HG02970 (cell line): ENCODE measurements around the gene PTCD2.

Experiments
- ATAC-seq: cut with Tn5 transposase; IDR thresholded peaks from one replicate; pipeline ENCODE4 v1.9.1; 2021; ENCODE audit warnings: mild to moderate bottlenecking, moderate library complexity, moderate number of reproducible peaks; ENCODE audit not compliant: unreplicated experiment, low FRiP score

Gene PTCD2

DNA sequence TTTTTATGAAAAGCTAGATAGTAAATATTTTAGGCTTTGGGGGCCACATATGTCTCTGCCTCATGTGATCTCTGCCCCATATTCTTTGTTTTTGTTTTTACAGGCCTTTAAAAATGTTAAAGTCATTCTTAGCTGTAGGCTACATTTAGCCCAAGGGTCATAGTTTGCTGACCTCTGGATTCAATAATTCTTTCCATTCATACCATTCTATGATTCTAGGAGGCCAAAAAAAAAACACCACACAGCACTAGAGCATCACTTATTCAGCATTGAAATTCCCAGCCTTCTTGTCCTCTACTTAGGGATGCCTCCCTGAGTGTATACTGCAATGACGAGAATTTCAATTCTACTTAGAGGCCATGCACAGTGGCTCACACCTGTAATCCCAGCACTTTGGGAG is 17.0 kb downstream of the PTCD2 start:
- ATAC-seq = no peak

GRCh38 chr5:72338689-72339209 is 18.6 kb downstream of the PTCD2 start:
- no peak for ATAC-seq

DNA sequence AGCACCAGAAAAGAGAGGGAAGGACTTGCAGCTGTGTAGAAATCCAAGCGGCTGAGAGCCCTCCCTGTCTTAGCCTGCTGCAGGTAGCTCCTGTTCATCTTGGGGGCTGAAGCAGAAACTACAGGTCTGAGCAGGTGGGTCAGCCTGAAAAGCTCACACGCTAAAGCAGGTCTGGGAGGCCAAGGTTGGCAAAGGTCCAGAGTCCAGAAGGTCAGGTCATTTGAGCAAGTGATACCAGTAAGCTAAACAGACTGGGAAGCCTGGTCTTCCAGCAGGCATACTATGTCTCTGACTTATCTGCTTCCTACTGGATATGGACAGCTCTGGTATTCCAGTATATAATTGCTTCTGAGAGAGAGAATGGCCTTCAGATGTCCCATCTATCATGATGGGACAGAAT is 26.2 kb downstream of the PTCD2 start:
- no peak for ATAC-seq

DNA sequence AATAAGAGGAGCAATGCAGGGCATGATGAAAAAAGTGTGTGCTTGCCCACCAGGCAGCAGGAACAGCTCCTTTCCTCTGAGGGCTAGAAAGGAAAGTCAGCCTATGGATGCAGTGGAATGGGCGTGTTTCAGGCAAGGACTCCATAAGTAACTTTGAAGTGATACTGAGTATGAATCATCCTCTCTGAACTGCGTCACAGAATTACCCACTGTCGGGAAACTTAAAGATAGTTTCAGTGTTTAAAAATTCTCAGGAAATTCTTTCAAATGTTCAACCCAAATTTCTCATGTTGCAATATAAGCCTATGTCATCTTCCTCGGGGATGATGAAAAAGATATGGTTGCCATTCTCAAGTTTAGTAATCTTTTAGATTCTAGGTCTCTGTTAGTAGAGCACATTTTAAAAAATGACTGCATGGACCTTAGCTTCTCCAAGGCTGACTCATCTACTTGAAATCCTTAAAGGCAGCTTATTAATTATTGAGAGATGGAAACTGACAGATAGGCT is 27.7 kb downstream of the PTCD2 start:
- no peak for ATAC-seq

- no peak for ATAC-seq
These were observed 31.2 kb downstream of the PTCD2 start for GRCh38 chr5:72351376-72351775.

DNA sequence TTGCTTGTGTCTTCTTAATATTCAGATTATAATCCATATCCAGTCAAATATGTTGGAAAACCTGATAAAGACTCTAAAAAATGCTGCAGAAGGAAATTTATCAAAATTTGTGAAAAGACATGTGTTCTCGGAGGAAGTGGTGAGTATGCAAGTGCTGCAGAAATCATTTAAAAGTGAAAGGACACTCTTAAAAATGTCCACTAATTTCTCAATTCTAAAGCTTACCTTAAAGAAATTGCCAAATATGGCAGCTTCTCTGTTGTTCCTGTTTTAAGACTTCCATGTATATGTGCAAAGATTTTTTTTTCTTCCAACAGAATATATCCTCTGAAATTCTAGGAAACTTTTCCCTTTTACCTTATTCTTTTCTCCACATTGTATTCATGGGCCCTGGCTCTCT is 32.4 kb downstream of the PTCD2 start:
- no peak for ATAC-seq

DNA sequence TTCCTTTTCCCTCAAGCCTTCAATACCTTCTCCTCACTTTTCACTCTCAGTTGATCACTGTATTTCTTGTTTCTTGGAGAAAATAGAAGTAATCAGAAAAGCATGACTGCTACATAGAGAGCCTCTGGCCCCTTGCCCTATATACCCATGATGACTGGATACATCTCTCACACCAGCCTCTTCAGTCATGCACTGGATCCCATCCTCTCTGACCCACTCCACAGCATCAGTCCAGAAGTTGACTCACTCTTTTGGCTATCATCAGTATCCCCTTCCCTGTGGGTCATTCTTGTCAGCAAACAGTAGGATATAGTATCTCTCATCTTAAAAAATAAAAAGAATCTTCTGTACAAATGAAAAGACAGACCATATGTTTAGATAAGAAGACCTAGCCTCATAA is 32.9 kb downstream of the PTCD2 start:
- no peak for ATAC-seq

- ATAC-seq = no peak
These were observed 35.6 kb downstream of the PTCD2 start for GRCh38 chr5:72355706-72356299.

DNA sequence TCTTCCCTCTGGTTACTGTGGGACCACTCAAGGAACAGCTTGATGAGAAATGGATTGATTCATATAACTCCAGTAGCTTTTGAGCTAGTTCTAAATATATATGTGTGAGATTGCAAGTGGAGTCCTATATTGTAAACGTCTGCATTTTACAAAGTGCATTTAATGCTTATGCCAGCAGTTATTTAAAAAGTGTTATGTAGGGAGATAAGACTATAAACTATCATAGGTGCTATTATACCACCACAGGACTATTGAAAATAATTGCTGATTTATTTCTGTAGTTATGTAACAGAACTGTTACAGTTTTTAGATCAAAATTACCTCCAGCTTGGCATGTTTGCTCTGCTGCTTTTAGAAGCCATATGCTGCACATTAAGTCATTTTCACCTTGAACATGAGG is 36.2 kb downstream of the PTCD2 start:
- ATAC-seq = no peak

GRCh38 chr5:72358925-72359324 is 38.8 kb downstream of the PTCD2 start:
- no peak for ATAC-seq

- no peak for ATAC-seq
These were observed 39.7 kb downstream of the PTCD2 start for GRCh38 chr5:72359886-72360285.

DNA sequence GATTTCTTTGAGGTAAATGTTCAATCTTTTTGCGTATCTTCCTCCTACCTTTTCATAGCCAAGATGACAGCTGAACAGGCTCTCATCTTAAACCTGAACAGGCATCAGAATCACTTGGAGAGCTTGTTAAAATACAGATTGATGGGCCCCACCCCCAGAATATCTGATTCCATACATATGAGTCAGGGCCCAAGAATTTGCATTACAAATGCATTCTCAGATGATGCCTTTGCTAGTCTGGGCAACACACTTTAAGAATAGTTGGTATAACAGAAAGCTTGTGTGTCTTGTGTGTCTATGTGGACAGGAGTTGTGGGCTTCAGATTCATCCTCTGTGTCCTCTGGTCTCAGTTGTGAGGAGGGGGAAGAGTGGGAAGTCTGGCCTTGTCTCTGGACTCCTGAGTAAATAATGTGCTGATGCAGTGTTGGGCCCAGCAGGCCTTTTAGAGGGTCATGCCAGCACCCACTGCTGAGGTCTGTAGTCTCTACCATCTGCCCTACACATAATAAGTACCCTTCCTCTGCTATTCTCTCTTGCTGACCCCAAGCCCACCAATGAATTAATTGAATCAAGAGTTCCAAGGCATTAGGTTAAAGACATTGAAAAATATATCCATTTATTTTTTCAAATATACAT is 43.1 kb downstream of the PTCD2 start:
- ATAC-seq = no peak

- no peak for ATAC-seq
These were observed 44.0 kb downstream of the PTCD2 start for GRCh38 chr5:72364171-72364570.

DNA sequence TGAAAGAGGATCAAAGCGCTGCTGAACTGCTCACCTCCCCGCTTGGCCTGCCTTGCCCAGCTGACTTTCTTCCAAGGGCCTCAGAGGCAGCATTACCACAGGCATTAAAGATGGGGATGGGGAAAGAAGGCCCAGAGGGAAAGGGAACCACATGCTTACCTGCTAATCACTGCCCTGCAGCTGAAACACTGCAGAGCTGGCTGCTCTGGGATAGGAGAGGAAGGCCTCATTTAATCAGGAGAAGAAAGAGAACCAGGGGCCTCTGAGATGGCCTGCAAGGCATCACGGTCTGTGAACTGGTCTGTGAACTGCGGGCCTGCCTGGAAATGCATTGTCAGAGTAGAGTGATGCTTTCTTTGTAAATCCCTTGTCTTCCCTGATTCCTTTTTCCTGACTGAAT is 44.8 kb downstream of the PTCD2 start:
- ATAC-seq = no peak

DNA sequence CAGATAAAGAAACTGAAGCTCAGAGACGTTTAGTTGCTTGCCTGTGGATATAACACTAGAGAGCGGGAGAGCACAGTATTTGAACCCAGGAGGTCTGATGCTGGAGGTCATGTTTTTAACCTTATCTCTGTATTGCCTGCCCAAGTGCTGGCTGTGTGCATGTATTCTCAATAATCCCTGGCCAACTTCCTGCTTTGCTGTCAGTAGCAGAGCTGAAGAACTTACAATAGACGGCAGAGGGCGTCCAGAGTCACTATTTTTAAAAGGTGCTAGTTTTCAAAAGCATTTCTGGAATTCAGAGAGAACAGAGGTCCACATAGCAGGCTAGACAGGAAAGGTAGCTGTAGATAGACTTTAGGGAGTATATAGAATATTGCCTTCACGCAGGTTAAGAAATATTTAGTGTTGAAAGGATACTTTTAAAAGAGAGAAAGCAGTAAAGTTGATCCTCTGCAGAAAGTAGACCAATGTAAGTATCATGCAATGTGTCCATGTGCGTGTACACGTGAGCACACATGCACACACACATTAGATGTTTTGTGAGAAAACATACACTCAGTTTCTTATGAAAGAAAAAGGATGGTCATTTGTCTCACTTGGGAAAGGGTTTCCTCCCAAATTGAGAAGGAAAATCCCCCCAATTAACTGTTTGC is 46.3 kb downstream of the PTCD2 start:
- ATAC-seq = no peak

DNA sequence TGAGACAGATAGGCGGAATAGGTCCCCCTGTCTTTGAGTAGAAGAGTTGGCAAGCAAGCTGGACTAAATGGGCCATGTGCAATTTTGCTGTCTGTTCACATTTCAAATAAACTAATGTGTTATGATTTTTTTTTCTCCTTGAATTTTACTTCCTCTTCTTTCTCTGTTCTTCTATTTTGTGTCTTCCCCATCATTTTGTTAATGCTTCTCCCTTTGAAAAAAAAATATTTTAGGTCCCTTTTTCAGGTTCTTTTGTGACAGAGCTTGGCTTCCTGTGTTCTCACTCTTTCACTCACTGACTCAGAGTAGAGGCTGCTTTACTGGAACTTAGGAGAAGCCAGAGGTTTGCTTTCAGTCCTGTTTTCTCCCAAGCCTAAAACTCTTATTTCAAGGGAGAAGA is 48.1 kb downstream of the PTCD2 start:
- no peak for ATAC-seq

- ATAC-seq = no peak
These were observed 49.1 kb downstream of the PTCD2 start for GRCh38 chr5:72369301-72369700.

DNA sequence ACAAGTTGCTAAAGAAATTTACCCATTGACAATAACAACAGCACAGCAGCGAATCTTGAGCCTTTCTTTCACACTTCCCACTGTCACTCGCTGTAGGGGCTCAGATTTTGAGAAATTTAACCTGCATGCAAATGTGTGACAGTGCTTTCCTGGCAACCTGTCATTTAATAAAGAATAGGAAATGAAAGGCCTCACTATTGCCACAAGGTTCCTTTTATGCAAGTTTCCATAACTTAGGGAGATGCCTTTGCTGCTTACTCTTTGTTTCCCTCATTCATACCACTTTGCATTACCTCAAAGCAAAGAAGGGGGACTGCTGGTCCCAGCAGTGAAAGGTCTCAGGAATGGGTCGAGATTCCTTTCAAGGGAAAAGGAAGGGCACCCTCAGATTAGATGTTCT is 49.5 kb downstream of the PTCD2 start:
- ATAC-seq = no peak

DNA sequence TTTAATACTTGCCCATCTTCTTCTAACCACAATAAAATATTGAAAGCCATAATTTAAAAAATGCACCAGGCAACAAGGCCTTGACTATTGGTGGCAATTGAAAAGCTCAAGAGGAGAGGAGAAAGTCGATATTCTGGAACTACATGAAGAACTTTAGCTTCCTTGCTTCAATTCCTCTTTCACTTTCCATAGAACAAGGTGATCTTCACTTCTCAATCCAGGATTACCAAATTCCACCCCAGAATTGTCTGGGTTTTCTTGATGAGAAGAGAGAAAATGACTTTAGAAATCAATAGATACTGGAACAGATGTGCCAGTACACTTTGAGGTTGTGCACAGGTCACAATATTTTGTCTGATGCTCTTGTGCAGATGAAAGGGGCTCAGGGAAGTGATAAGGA is 52.2 kb downstream of the PTCD2 start:
- ATAC-seq = no peak

GRCh38 chr5:72372923-72373322 is 52.8 kb downstream of the PTCD2 start:
- ATAC-seq = no peak

GRCh38 chr5:72374844-72375243 is 54.7 kb downstream of the PTCD2 start:
- ATAC-seq = no peak

- no peak for ATAC-seq
These were observed 56.2 kb downstream of the PTCD2 start for GRCh38 chr5:72376381-72376780.
